Stomach (tissue), 4 donors: Measurements from ENCODE around the gene BBS1.

Source experiments
- CTCF ChIP-seq, 7 experiments: fragments of 450-650 bp in 4 of 7; fragments of 200-600 bp in 3 of 7; sonication (generic) in 3 of 7; IDR thresholded peaks; one replicate each; pipeline ENCODE4 v1.5.1; 2016 to 2019; ENCODE audit warnings: antibody characterized with exemption in 7 of 7, control low read depth in 2 of 7, mild to moderate bottlenecking in 1 of 7
- POLR2A ChIP-seq, 4 donors: fragments of 450-650 bp; IDR thresholded peaks; one replicate each; pipeline ENCODE4 v1.6.1; 2016; ENCODE audit warnings: antibody characterized with exemption in 4 of 4, control low read depth in 2 of 4, mild to moderate bottlenecking in 1 of 4, moderate library complexity in 1 of 4

GRCh38 chr11:66488957-66489356 is 21.5 kb upstream of the BBS1 start:
- TF ChIP-seq CTCF (IDR thresholded peaks at IDR 0.05) (no peak), POLR2A (IDR thresholded peaks at IDR 0.05) (no peak)
